ENCODE results near the gene EPB41L1.

- TF ChIP-seq JUND (IDR thresholded peaks at IDR 0.05): no peak
- TF ChIP-seq POLR2AphosphoS5 (IDR thresholded peaks at IDR 0.05; ENCODE audit: low read depth, low read length): no peak
- no peak for TF ChIP-seq CTCF (IDR thresholded peaks at IDR 0.05 in 2 of 3, conservative IDR thresholded peaks at IDR 0.05 in 1 of 3; ENCODE audit: borderline replicate concordance in 1 of 3, insufficient read depth in 1 of 3, low read depth in 2 of 3, low read length in 2 of 3)
- no peak for TF ChIP-seq EZH2 (IDR thresholded peaks at IDR 0.05)
Measured at GRCh38 chr20:36270744-36271638, 116.5 kb downstream of the EPB41L1 start.
